H1 (cell line): ENCODE results near the gene MMP13. TPM values are rescaled to one million over a fixed set of nuclear protein-coding genes. Genes with fewer than 3 reads are reported as not detected.
A peak's percentile ranks its signal among the peaks of the same experiment; 100 is the strongest.

ENCODE experiments used
- CTCF ChIA-PET: fragments of 300-600 bp; sonication (Branson Sonifier 250); formaldehyde crosslinking; loops from one replicate; lab custom pipeline; 2021; ENCODE audit not compliant: partially characterized antibody; lab: Charles Lee
- POLR2A ChIA-PET: fragments of 300-600 bp; sonication (Branson Sonifier 250); formaldehyde crosslinking; loops from one replicate; lab custom pipeline; 2021; ENCODE audit warnings: inconsistent platforms; ENCODE audit not compliant: partially characterized antibody; lab: Charles Lee
- DNase-seq, 2 experiments: peaks; one replicate each; pipeline versions ENCODE4 v3.0.0 to v3.0.0-alpha.2; 2010 to 2022; ENCODE audit warnings: low spot score in 2 of 2, low read depth in 1 of 2, mixed read lengths in 1 of 2
- FAIRE-seq: peaks from 2 replicates; lab custom pipeline; 2011; peaks lifted over from hg19 to GRCh38; lab: Jason Lieb, UNC
- H2AFZ ChIP-seq: 2 replicates; pipeline ENCODE4 v1.8.1; 2012; ENCODE audit warnings: low read length, inconsistent platforms
- H2AK5ac ChIP-seq: 2 replicates; pipeline ENCODE4 v1.6.1; 2013; ENCODE audit warnings: low read depth, low read length
- H2BK120ac ChIP-seq: replicated peaks from 2 replicates; pipeline ENCODE3; 2013; ENCODE audit warnings: low read depth, low read length, inconsistent platforms
- H2BK12ac ChIP-seq: 2 replicates; pipeline ENCODE4 v1.6.1; 2013; ENCODE audit warnings: low read depth, low read length
- H2BK15ac ChIP-seq: 2 replicates; pipeline ENCODE4 v1.6.1; 2013; ENCODE audit warnings: low read length
- H2BK20ac ChIP-seq: 2 replicates; pipeline ENCODE4 v1.6.1; 2013; ENCODE audit warnings: low read length
- H2BK5ac ChIP-seq: 2 replicates; pipeline ENCODE4 v1.6.1; 2013; ENCODE audit warnings: low read depth, low read length
- H3K14ac ChIP-seq: 2 replicates; pipeline ENCODE4 v1.6.1; 2013; ENCODE audit warnings: inconsistent platforms; ENCODE audit not compliant: insufficient read length
- H3K18ac ChIP-seq: 2 replicates; pipeline ENCODE4 v1.6.1; 2013; ENCODE audit warnings: low read length; ENCODE audit errors: extremely low read depth
- H3K23ac ChIP-seq: 2 replicates; pipeline ENCODE4 v1.6.1; 2013; ENCODE audit warnings: inconsistent platforms; ENCODE audit not compliant: insufficient read length
- H3K23me2 ChIP-seq: 2 replicates; pipeline ENCODE4 v1.6.1; 2013; ENCODE audit warnings: low read depth, low read length
- H3K27ac ChIP-seq: 2 replicates; pipeline ENCODE4 v1.6.1; 2011; ENCODE audit warnings: low read depth, low read length, inconsistent platforms
- H3K27me3 ChIP-seq, 4 experiments: replicated peaks in 1 of 4; 1 replicate in 1 of 4; 2 replicates in 3 of 4; pipeline versions ENCODE4 v1.6.1 to v1.8.1; 2011 to 2013; ENCODE audit warnings: low read length in 3 of 4, mild to moderate bottlenecking in 3 of 4, inconsistent platforms in 2 of 4, mixed read lengths in 2 of 4, moderate library complexity in 1 of 4; ENCODE audit not compliant: control insufficient read depth in 3 of 4, insufficient read depth in 3 of 4; ENCODE audit errors: extremely low read depth in 1 of 4
- H3K36me3 ChIP-seq, 4 experiments: 2 replicates each; pipeline versions ENCODE4 v1.6.1 to v1.8.1; 2011 to 2013; ENCODE audit warnings: mild to moderate bottlenecking in 4 of 4, low read length in 3 of 4, moderate library complexity in 2 of 4, control low read depth in 1 of 4, inconsistent platforms in 1 of 4; ENCODE audit not compliant: insufficient read depth in 4 of 4, control insufficient read depth in 2 of 4
- H3K4ac ChIP-seq: replicated peaks from 2 replicates; pipeline ENCODE3; 2013; ENCODE audit warnings: low read length, low read depth, mixed read lengths, inconsistent platforms; ENCODE audit not compliant: insufficient read length
- H3K4me1 ChIP-seq, 4 experiments: replicated peaks in 1 of 4; 1 replicate in 1 of 4; 2 replicates in 3 of 4; pipeline versions ENCODE4 v1.6.1 to v1.8.1; 2011 to 2013; ENCODE audit warnings: low read length in 3 of 4, inconsistent platforms in 2 of 4, mixed read lengths in 1 of 4; ENCODE audit not compliant: insufficient read depth in 4 of 4, control insufficient read depth in 3 of 4
- H3K4me2 ChIP-seq, 2 experiments: 2 replicates each; pipeline versions ENCODE4 v1.6.1 to v1.8.1; 2011 to 2013; ENCODE audit warnings: low read depth in 2 of 2, low read length in 2 of 2, control low read depth in 1 of 2, inconsistent platforms in 1 of 2, mild to moderate bottlenecking in 1 of 2; ENCODE audit not compliant: insufficient read depth in 1 of 2
- H3K4me3 ChIP-seq, 4 experiments: fragments of 200-600, 300-600 bp in 1 of 4; sonication (generic), shearing (Covaris generic), sonication (Bioruptor Twin) in 1 of 4; 2 replicates each; pipeline versions ENCODE4 v1.5.1 to v1.8.1; 2011 to 2016; ENCODE audit warnings: low read length in 4 of 4, low read depth in 3 of 4, control low read depth in 2 of 4, inconsistent platforms in 2 of 4, mild to moderate bottlenecking in 2 of 4, mixed read lengths in 1 of 4, moderate library complexity in 1 of 4; ENCODE audit not compliant: insufficient read depth in 2 of 4; ENCODE audit errors: extremely low read depth in 1 of 4
- H3K56ac ChIP-seq: replicated peaks from 2 replicates; pipeline ENCODE3; 2013; ENCODE audit warnings: low read depth, mild to moderate bottlenecking, mixed read lengths, low read length, inconsistent platforms; ENCODE audit not compliant: insufficient read length
- H3K79me1 ChIP-seq: 2 replicates; pipeline ENCODE4 v1.6.1; 2013; ENCODE audit warnings: low read depth, low read length, control low read depth
- H3K79me2 ChIP-seq, 2 experiments: 2 replicates each; pipeline versions ENCODE4 v1.6.1 to v1.8.1; 2012 to 2013; ENCODE audit warnings: low read length in 2 of 2, mild to moderate bottlenecking in 2 of 2, inconsistent platforms in 1 of 2; ENCODE audit not compliant: insufficient read depth in 2 of 2, control insufficient read depth in 1 of 2
- H3K9ac ChIP-seq, 4 experiments: replicated peaks in 1 of 4; 1 replicate in 1 of 4; 2 replicates in 3 of 4; pipeline versions ENCODE4 v1.6.1 to v1.8.1; 2011 to 2013; ENCODE audit warnings: low read depth in 3 of 4, low read length in 3 of 4, control low read depth in 2 of 4, mild to moderate bottlenecking in 2 of 4, moderate library complexity in 2 of 4, inconsistent platforms in 1 of 4; ENCODE audit errors: extremely low read depth in 1 of 4
- H3K9me3 ChIP-seq, 2 experiments: 2 replicates each; pipeline versions ENCODE4 v1.6.1 to v1.8.1; 2012 to 2013; ENCODE audit warnings: mild to moderate bottlenecking in 2 of 2, moderate library complexity in 2 of 2, control low read depth in 1 of 2, inconsistent platforms in 1 of 2, low read depth in 1 of 2, low read length in 1 of 2, mixed read lengths in 1 of 2; ENCODE audit not compliant: insufficient read depth in 2 of 2
- H4K20me1 ChIP-seq, 2 experiments: replicated peaks in 1 of 2; 2 replicates each; pipeline versions ENCODE3 to v1.8.1; 2011 to 2013; ENCODE audit warnings: inconsistent platforms in 2 of 2, low read length in 2 of 2, mild to moderate bottlenecking in 1 of 2; ENCODE audit not compliant: insufficient read depth in 2 of 2, control insufficient read depth in 1 of 2
- H4K5ac ChIP-seq: 2 replicates; pipeline ENCODE4 v1.6.1; 2013; ENCODE audit warnings: low read length, low read depth, mixed read lengths, inconsistent platforms; ENCODE audit not compliant: insufficient read length
- H4K8ac ChIP-seq: 2 replicates; pipeline ENCODE4 v1.8.0; 2013; ENCODE audit warnings: mild to moderate bottlenecking, moderate library complexity, low read length, inconsistent platforms; ENCODE audit not compliant: insufficient read depth; ENCODE audit errors: extremely low read depth
- H4K91ac ChIP-seq: replicated peaks from 2 replicates; pipeline ENCODE3; 2013; ENCODE audit warnings: low read length, mixed read lengths, inconsistent platforms; ENCODE audit not compliant: insufficient read length
- CBX5 ChIP-seq: fragments of 300-800, 300-1000 bp; sonication (generic); IDR thresholded peaks from 2 replicates; pipeline ENCODE4 v1.7.1; 2016; ENCODE audit warnings: antibody characterized with exemption, low read length, low read depth
- CREB1 ChIP-seq: IDR thresholded peaks from 2 replicates; pipeline ENCODE4 v1.6.1; 2012; ENCODE audit warnings: inconsistent platforms
- RAD21 ChIP-seq, 2 experiments: IDR thresholded peaks in 1 of 2; conservative IDR thresholded peaks in 1 of 2; 2 replicates each; pipeline ENCODE4 v1.6.1; 2011; ENCODE audit warnings: low read depth in 2 of 2, low read length in 2 of 2, improper control_type of control experiment in 1 of 2, inconsistent platforms in 1 of 2, mild to moderate bottlenecking in 1 of 2, moderate library complexity in 1 of 2
- WGBS, 2 experiments: shearing (Covaris generic) in 1 of 2; methylation state at CpG; one replicate each; pipeline versions ENCODE4 v1.1.6 to v1.1.7; 2013 to 2015; ENCODE audit warnings: low lambda C conversion rate in 2 of 2, mixed read lengths in 2 of 2, inconsistent platforms in 1 of 2, low coverage in 1 of 2, missing lambda C conversion rate in 1 of 2; ENCODE audit not compliant: insufficient replicate concordance in 2 of 2, insufficient coverage in 1 of 2, insufficient read length in 1 of 2; ENCODE audit errors: extremely low coverage in 1 of 2, missing lambda C conversion rate in 1 of 2; 5-methylcytosine and 5-hydroxymethylcytosine counted together
- polyA plus RNA-seq, 7 experiments: library from polyadenylated mRNA; depleted of rRNA in 3 of 7; stranded (reverse) in 5 of 7; unstranded in 2 of 7; fragments of >200 nt in 5 of 7; fragments of 200-250 nt in 2 of 7; gene quantifications; 1 replicate in 5 of 7; 2 replicates in 1 of 7; 4 replicates in 1 of 7; pipeline versions ENCODE4 v1.2.1 to v1.2.3, GENCODE V29; 2011 to 2013; ENCODE audit warnings: missing spikeins in 2 of 7, mixed read lengths in 2 of 7
- total RNA-seq: library from RNA; stranded (reverse); fragmentation: NEBNext Ultra II Directional; extraction: Animal tissue kit (Norgen Biotek cat#: 25700); gene quantifications from 2 replicates; pipeline ENCODE4 v1.2.1, GENCODE V29; 2021
- TF ChIP-seq, protein P1 (sequence below), 3 experiments: IDR thresholded peaks; 1 replicate in 2 of 3; 2 replicates in 1 of 3; pipeline versions ENCODE4 v1.5.1 to v1.6.1; 2011; ENCODE audit warnings: low read length in 3 of 3, mild to moderate bottlenecking in 3 of 3, inconsistent platforms in 2 of 3, low read depth in 1 of 3, moderate library complexity in 1 of 3; ENCODE audit not compliant: insufficient read depth in 1 of 3; ENCODE audit errors: control extremely low read depth in 1 of 3

Gene MMP13
- total and polyA plus RNA-seq, 2 of the 8 experiments (the other 6 are each of a cell fraction or from before 2014, with no cell fraction given) = not detected

DNA sequence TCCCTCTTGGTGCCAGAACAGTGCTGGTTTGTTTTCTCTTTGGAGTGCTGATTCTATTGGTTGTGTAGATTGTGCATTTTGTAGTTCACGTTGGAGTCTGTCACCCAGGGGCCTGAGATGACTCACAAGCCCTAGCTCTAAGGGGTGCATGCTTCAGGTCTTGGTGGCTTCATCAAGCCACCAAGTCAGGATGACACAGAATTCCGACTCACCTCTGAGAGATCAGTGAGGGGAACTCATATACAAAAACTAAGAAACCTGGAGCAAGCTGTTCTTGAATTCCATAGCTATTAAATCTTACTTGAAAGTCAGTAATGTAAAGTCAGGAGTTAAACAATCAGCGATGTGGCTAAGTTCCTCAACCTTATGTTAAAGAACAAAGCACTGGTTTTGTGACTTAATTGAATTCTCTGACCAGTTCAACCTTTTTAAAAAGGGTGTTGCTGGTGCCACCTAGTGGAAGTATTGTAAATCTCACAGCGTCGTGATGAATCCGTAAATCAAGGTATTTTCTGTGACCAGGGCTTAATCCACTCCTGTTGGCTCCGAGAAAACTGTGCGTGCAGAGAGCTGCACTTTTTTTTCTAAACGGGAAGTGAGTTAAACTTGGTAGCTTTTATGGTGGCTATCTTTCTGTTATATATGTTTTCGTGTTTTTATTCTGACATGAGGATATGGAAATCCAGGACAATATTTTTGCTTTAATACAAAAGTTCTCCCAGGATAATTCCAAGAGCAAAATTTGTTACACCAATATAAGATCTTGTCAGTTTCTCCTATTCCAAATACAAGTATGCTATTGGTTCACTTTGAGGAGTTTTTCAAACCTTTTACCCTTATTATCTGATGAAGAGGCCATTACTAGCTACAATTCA, 14.6 kb downstream of the MMP13 start:
- no peak overlapping the region for H2AK5ac ChIP-seq
- H3K23ac ChIP-seq = no peak overlapping the region
- no peaks in the 10 kb centered on the region for H3K23me2 ChIP-seq
- no peaks in the 10 kb centered on the region for H3K9me3 ChIP-seq
- no peaks in the 10 kb centered on the region for H4K20me1 ChIP-seq
- H3K4me2 ChIP-seq = no peak overlapping the region
- H3K14ac ChIP-seq = no peak overlapping the region
- no peak overlapping the region for H4K5ac ChIP-seq
- H4K8ac ChIP-seq = no peak overlapping the region
- no peak overlapping the region for H2AFZ ChIP-seq
- H3K27ac ChIP-seq = no peak overlapping the region
- TF ChIP-seq CBX5 (no peak), CREB1 (0 out of 2 replicates have a peak, but pooled peaks have one; percentile 13), RAD21 (IDR thresholded peaks at IDR 0.05 in 1 of 2, conservative IDR thresholded peaks at IDR 0.05 in 1 of 2; ENCODE audit: low read depth in 2 of 2, low read length in 2 of 2) (peak; percentile 80 to 82)
- TF ChIP-seq, protein P1, sequence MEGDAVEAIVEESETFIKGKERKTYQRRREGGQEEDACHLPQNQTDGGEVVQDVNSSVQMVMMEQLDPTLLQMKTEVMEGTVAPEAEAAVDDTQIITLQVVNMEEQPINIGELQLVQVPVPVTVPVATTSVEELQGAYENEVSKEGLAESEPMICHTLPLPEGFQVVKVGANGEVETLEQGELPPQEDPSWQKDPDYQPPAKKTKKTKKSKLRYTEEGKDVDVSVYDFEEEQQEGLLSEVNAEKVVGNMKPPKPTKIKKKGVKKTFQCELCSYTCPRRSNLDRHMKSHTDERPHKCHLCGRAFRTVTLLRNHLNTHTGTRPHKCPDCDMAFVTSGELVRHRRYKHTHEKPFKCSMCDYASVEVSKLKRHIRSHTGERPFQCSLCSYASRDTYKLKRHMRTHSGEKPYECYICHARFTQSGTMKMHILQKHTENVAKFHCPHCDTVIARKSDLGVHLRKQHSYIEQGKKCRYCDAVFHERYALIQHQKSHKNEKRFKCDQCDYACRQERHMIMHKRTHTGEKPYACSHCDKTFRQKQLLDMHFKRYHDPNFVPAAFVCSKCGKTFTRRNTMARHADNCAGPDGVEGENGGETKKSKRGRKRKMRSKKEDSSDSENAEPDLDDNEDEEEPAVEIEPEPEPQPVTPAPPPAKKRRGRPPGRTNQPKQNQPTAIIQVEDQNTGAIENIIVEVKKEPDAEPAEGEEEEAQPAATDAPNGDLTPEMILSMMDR (IDR thresholded peaks at IDR 0.05; ENCODE audit: control extremely low read depth in 1 of 3, insufficient read depth in 1 of 3, low read depth in 1 of 3, low read length in 3 of 3) = peak in 2 of 3 experiments; percentile 77 to 83; a peak in 3 of 4 replicates
- H2BK120ac ChIP-seq = no peak overlapping the region
- no peak overlapping the region for H3K56ac ChIP-seq
- H2BK12ac ChIP-seq = no peak overlapping the region
- no peak overlapping the region for H2BK20ac ChIP-seq
- peak; percentile 98 for FAIRE-seq
- peak in 1 of 2 experiments; percentile 7 for DNase-seq
- no peaks in the 10 kb centered on the region; a peak in 1 of 7 replicates for H3K4me1 ChIP-seq
- no peaks in the 10 kb centered on the region for H3K36me3 ChIP-seq
- no peaks in the 10 kb centered on the region for H3K79me2 ChIP-seq
- H2BK15ac ChIP-seq = no peak overlapping the region; the same call in 1 of the 2 replicates
- no peak overlapping the region for H3K18ac ChIP-seq
- ChIA-PET CTCF (interaction anchor here (0.6 to 3.9 kb wide), 52 partner anchors 9 to 261 kb away, joined by 3 to 34 read pairs (median 4); partner anchors contain the start of genes MMP1, MMP10, MMP13 and MMP3), POLR2A (no interaction called here)
- no peak overlapping the region for H2BK5ac ChIP-seq
- H3K4me3 ChIP-seq = no peak overlapping the region
- no peak overlapping the region for H3K9ac ChIP-seq
- no peaks in the 10 kb centered on the region for H3K79me1 ChIP-seq
- no peak overlapping the region for H3K4ac ChIP-seq
- no peaks in the 10 kb centered on the region for H3K27me3 ChIP-seq
- WGBS, 2 experiments = 26% methylated on average over 10 of the region's 10 CpGs; no CpG with 5 or more reads in 1 of the 2 experiments
- no peak overlapping the region for H4K91ac ChIP-seq
